ENCODE measurements around the gene ZNF628.
A peak's percentile ranks its signal among the peaks of the same experiment; 100 is the strongest.

Gene ZNF628

DNA sequence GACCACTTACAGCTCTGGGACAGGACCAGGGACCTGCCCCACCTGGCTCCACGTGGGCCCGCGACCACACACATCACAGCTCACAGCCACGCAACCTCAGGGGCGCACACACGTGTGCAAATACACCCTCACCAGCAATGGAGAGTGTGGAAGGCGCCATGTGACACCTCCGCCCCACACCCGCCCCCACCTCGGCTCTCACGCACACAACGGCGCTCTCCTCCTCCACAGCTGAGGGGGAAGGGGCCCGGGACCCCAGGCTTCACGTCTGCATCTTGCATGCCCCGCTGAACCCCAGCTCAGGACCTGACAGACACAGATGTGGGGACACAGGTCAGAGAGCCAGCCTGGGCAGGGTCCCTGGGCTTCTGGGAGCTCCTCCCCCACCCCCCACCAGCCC lies 26.9 kb upstream of the ZNF628 start:
- in situ Hi-C loops (cut with MboI; ENCODE audit: low pct_unique_long_range_greater_than_20kb, low sequenced_read_pairs, unreplicated experiment): no loop called here
- no peak for DNase-seq (ENCODE audit: low spot score)

DNA sequence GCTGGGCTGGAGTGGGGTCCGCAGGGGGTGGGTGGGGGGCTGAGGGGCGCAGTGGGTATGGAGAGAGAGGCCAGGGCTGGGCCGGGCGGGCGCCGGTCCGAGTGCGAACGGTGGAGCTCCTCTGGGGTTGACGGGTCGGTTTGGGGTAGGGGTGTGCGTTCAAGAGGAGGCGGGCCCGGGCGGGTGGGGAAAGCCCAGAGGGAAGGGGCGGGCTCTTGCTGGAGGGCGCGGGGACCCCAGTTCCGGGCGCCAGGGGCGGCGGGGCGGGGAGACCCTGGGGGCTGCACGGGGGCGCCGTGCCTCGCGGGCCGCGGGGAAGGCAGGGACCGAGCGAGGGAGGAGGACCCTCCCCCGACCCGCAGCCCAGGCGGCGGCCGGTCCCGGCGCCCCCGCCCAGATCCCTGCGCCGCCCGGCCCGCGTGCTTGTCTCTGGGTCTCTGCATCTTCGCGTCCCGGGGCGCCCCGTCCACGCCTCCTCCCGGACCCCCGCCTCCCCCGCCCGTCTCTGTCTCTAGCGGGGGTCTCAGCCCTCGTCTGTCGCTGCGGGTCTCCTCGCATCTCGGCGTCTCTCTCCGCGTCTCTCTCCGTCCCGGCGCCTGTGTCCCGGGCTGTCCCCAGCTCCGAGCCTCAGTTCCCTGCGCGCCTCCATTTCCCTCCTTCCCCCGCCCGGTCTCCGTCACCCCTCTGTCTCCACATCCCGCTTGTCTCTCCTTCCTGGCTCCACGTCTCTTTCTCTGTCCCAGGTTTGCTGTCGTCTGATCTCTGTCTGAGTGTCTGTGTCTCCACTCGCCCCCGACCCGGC lies 25.1 kb upstream of the ZNF628 start:
- DNase-seq (ENCODE audit: low spot score): peak; percentile 63
- TF ChIP-seq, protein P1, sequence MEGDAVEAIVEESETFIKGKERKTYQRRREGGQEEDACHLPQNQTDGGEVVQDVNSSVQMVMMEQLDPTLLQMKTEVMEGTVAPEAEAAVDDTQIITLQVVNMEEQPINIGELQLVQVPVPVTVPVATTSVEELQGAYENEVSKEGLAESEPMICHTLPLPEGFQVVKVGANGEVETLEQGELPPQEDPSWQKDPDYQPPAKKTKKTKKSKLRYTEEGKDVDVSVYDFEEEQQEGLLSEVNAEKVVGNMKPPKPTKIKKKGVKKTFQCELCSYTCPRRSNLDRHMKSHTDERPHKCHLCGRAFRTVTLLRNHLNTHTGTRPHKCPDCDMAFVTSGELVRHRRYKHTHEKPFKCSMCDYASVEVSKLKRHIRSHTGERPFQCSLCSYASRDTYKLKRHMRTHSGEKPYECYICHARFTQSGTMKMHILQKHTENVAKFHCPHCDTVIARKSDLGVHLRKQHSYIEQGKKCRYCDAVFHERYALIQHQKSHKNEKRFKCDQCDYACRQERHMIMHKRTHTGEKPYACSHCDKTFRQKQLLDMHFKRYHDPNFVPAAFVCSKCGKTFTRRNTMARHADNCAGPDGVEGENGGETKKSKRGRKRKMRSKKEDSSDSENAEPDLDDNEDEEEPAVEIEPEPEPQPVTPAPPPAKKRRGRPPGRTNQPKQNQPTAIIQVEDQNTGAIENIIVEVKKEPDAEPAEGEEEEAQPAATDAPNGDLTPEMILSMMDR (IDR thresholded peaks at IDR 0.05; ENCODE audit: extremely low read depth, insufficient read depth, missing control alignments): no peak
- in situ Hi-C loops (cut with MboI; ENCODE audit: low pct_unique_long_range_greater_than_20kb, low sequenced_read_pairs, unreplicated experiment): no loop called here

More for the DNA sequence above, 26.9 kb upstream of the ZNF628 start:
- TF ChIP-seq, protein P1 (IDR thresholded peaks at IDR 0.05; ENCODE audit: extremely low read depth, insufficient read depth, missing control alignments): no peak

DNA sequence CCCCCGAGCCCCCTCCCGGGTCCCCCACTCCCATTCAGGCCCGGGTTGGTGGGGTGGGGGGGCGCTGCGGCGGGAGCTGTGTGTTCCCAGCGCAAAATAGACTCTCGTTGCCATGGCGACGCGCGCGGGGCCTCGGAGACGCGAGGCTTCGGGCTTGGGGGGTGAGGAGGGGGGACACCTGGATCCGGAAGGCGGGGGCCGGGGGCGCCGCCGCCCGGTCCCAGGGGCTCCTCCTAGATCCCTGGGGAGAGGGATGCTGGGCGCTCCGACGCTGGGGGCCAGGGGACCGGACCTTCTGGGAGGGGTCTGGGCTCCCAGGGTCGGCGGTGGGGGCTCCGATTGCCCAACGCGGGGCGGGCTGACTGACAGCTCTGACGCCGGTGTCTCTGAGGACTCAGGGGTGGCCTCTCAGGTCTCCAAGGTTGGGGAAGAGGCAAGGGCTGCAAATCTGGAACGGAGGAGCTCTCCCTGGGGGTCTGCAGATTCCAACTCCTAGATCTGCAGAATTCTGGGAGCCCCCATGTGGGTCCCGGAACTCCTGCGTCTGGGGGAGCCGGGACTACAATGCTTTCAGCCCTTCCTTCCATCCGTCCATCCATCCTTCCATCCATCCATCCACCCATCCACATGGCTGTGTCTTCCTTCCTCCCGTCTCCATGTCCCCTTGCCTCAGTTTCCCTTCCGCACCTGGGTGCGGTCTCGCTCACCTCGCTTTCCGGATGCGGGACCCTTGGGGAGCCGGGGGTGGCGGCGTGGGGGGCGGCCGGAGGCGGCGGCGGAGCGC lies 24.3 kb upstream of the ZNF628 start:
- DNase-seq (ENCODE audit: low spot score): no peak
- in situ Hi-C loops (cut with MboI; ENCODE audit: low pct_unique_long_range_greater_than_20kb, low sequenced_read_pairs, unreplicated experiment): no loop called here
- TF ChIP-seq, protein P1 (IDR thresholded peaks at IDR 0.05; ENCODE audit: extremely low read depth, insufficient read depth, missing control alignments): no peak

DNA sequence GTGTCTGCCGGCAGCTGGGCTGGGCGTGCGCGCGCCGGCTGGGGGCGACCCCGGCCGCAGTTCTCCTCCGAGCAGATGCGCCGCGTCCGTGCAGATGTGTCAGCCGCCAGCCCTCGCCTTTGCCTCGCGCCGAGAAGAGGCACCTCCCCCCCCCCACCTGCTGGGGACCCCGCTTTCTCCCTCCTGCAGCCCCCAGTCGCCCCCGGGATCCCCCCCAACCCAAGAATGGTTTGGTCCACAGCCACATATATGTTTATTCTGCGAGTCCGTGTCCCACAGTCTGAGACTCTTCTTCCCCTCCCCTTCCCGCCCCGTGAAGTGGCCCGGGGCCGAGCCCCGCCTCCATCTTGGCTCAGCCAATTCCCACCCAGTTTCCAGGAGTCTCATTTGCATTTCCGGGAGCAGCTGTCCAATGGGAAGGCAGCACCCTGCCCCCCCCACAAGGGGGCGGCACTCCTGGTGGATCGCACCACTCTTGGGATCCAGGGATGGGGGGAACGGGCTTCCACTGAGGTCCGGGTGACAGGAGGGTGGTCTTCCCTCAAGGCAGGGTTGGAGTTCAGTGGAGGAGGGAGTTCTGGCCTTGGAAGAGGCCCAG lies 23.6 kb upstream of the ZNF628 start:
- in situ Hi-C loops (cut with MboI; ENCODE audit: low pct_unique_long_range_greater_than_20kb, low sequenced_read_pairs, unreplicated experiment): no loop called here
- no peak for DNase-seq (ENCODE audit: low spot score)
- TF ChIP-seq, protein P1 (IDR thresholded peaks at IDR 0.05; ENCODE audit: extremely low read depth, insufficient read depth, missing control alignments): peak; percentile 12

DNA sequence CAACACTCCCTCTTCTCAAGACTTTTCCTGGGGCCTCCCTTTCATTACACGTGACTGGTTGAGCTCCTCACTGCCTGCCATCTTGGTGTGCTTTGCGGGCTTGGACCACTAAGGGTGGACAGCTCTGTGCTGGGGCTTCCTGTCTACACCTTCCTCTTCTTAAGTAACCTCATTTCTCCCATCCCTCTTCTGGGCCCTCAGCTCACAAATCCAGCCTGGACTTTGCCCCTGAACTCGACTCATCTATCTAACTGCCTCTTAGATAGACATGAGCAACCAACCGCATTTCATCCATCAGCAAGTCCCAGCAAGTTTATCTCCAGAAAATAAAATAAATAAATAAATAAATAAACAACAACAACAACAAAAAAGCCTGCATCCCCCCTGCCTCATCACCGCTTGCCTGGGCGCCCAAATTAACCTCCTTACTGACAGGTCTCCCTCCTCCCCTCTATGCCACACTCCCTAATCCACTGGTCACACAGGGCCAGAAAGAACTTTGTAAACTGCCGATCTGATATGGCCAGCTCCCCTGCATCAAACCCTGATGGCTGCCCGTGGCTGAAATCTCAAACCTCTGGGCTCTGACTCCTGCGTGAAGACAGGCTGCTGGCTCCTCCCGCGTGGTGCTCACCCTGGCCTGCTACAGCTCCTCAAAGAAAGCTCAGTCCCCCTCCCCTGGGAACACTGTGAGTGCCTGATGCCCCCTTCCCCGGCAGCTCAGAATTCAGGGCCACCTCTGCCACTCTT lies 22.7 kb upstream of the ZNF628 start:
- TF ChIP-seq, protein P1 (IDR thresholded peaks at IDR 0.05; ENCODE audit: extremely low read depth, insufficient read depth, missing control alignments): no peak
- in situ Hi-C loops (cut with MboI; ENCODE audit: low pct_unique_long_range_greater_than_20kb, low sequenced_read_pairs, unreplicated experiment): no loop called here
- DNase-seq (ENCODE audit: low spot score): no peak

DNA sequence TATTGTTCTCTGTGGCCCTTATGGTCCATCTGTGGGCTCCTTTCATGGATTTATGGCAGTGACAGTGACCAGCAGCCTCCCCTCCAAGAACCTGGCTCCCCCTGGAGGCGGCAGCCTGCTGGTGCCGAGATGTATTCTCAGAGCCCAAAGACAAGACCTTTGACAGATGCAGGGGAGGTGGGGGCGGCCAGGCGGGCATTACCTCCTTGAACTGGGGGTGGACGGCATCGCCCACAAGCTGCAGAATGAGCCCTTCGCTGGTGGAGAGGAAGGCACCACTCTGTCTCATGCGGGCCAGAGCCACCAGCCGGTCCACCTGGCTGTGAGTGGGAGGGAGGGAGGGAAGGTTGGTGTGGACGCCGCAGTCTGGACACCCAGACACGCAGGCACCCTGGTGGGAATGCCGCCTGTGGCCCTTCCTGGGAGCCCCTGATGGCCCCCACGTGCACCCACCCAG lies 21.6 kb upstream of the ZNF628 start:
- TF ChIP-seq, protein P1 (IDR thresholded peaks at IDR 0.05; ENCODE audit: extremely low read depth, insufficient read depth, missing control alignments): peak; percentile 79
- in situ Hi-C loops (cut with MboI; ENCODE audit: low pct_unique_long_range_greater_than_20kb, low sequenced_read_pairs, unreplicated experiment): no loop called here
- peak; percentile 75 for DNase-seq (ENCODE audit: low spot score)
